HK-2 (cell line): ENCODE data around the gene PAX8.
"Not testable (repeated sequence)": the region's sequence is repeated elsewhere in the genome, so short reads cannot be mapped to it uniquely, and the experiment has no call there.

Experiments
- DNase-seq: peaks from one replicate; pipeline ENCODE4 v3.0.0-alpha.2; 2018; ENCODE audit not compliant: unreplicated experiment

Gene PAX8

DNA sequence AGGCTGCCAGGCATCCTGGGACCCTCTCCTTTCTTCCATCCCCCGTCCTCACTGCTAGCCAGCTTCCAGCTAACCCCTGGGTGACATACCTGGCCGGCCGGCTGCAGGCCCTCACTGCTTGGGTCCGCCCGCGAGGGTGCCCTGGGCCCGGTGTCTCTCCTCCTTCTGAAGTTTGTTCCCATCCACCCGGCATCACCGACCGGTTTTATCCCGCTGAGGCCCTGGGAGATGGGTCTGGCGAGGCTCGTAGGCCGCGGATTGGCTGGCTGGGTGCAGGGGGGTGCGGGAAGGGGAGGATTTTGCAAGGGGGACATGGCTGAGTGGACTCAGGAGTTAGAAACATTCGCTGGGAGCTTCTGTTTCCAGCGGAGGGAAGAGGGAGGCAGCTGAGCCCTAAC is at the start of gene PAX8:
Gene PAX8, minus strand, starts transcription at position 180 of the 398 bp plus-strand sequence. CDS start 527 bp downstream, outside the sequence.
- DNase-seq: peak; percentile 98

DNA sequence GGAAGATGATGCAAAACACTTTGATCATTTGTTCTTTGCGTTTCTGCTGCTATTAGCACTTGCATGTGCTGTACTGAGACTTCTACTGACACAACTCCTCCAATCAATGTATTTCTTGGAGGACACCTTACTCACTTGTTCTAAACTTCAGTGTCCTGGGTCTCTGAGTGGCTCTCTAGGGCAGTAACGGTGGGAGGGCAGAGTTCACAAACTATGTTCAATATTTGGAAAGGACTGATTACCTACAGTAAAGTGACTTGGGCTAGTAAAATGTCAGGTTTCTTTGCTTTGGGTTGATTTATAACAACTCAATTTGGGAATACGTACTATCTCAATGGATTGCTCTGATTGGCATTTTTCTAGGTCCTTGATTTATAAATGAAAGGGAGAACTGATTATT is 49.3 kb upstream of the PAX8 start:
- no peak for DNase-seq

DNA sequence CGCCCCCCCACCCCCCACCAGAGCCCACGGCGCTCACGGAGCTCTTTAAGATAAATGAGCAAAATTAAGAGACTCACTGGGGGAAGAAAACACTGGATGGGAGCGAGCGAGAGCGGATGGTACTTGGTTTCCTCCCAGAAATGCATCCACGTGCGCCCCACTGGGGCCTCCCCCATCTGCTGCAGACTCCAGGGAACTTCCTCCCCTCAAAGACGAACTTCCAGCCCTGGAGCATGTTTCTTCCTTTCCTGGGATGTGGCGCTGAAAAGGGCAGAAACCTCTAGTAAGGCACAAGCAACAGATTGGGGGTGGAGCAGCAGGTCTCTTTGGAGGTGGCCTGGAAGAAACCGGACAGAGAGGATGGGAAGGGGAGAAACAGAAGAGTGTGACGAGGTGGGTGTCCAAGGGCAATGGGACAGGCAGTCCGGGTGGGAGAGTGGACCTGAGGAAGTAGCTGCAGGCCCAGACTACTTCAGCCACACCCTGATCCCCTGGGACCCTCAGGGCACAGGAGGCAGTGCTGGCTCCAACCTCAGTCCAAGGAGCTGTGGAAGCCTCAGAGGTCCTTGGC is 46.5 kb upstream of the PAX8 start:
- not testable (repeated sequence) for DNase-seq

DNA sequence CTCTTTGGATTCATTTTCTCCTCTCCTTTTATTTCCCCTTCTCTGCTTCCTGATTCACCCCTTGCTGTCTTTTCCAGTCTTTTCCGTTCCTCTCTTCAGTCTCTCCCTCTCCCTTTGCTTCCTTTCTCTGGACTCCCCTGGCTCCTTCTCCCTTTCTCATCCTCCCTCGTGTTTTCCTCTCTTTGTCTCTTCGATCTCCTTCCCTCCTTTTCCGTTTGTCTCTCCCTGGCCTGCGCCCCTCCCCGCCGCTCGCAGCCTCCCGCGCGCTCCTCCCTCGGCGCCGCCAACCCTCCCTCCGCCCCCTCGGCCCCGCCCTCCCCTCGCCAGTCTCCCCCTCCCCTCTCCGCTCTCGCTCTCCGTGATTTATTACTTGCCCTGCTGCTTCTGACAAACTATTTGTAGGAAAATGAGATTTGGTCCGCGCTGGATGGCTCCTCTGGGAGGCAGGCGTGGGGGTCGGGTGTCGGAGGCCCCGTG is 46.0 kb upstream of the PAX8 start:
- DNase-seq: peak; percentile 84

DNA sequence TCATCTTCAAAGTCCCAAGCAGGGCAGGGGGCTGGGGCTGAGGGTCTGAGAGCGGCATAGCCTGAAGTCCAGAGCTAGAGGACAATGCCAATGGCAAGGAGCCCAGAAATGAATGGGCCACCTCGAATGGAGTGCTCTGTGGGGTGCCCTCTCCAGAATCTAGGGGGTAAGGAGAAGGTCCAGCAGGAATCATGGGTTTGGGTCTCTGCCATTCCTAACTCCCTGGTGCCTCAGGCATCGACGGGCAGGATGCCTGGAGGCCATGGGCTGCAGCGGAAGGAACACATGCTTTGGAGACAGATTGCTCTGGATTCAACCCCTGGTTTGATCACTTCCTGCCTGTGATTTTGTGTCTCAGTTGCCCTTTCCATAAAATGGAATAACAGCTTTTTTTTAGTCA is 44.4 kb upstream of the PAX8 start:
- not testable (repeated sequence) for DNase-seq

DNA sequence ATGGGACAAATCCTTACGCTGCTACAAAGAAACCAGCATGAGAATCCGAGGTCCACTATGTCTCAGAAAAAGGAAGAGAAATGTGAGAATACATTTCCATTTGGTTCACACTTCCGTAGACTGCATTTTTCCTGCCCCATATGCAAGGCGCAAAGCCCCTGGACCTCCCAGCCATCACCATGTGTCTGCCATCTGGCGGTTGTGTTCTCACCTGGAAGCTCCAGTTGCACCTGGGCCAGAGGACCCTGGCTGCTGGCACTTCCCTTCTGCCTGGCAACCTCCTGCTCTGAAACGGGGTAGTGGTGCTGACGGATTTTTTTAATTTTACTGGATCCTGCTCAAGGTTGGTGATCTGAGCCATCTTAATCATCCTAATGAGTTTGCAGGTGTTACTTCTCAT is 41.4 kb upstream of the PAX8 start:
- not testable (repeated sequence) for DNase-seq

DNA sequence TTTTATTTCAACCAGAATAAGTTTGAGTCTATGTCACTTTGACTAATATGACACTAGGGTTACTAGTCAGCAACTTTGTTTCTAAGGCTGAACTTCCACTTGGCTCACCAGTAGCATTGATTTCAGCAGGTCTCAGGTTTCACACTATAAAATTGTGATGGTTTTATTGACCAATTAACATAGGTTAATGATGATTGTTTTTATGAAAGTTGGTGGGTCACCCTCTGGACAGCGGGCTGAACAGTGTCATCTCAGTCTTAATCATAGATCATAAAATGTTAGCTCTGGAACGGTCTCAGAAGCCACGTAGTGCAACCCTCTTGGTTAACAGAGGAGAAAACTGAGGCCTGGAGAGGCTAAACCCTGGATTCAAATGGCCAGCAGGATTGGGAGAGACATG is 40.2 kb upstream of the PAX8 start:
- not testable (repeated sequence) for DNase-seq

DNA sequence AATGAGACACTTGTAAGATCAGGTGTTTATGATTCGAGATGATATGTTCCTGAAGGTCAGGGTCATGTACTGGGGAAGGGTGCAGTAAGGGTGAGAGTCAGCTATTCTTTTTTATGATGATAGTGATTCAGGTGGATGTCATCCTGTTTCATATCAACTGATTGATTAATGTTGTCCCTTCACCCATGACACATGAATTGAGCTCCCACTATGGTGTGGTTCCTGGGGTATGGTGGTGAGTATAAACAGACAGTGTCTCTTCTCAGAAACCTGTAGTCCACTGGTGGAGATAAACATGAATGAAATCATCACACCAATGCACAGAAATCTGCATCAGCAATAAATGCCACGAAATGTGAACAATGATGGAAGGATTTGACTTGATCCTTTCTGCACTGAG is 37.4 kb upstream of the PAX8 start:
- no peak for DNase-seq

DNA sequence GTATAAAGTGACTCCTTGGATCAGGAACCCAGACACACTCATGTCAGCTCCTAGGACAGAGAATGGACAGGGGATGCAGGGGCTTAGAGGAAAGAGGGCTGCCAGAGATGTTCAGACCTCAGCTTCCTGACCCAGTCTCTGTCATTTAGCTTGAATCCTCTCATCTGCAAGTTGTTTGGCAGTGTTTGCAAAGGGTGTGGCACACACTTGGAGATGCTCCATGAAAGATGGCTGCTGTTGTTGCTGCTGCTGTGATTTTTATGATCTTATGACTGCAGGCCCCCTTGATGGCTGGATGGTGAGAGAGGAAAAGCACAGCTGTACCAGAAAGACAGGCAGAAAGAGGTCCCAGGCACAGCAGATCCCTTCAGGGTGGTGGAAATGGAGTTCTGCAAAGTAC is 35.9 kb upstream of the PAX8 start:
- not testable (repeated sequence) for DNase-seq

DNA sequence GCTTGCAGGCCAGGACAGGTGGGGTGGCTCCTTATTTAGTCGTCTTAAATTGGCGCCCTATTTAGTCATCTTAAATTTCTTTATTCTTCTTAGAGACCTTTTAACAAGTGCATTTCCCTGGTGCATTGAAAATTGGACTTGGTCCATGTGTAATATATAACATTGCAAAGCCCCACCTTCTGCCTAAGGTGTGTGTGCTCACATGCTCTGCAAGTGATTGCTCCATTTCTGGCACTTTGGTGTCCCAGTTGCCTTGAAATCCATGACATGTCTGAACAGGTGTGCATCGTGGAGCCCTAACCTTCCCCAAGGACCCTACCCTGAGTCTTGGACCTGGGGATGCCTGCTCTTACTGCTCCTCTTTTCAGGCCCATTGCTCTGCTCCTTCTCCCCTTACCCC is 35.5 kb upstream of the PAX8 start:
- DNase-seq: not testable (repeated sequence)

DNA sequence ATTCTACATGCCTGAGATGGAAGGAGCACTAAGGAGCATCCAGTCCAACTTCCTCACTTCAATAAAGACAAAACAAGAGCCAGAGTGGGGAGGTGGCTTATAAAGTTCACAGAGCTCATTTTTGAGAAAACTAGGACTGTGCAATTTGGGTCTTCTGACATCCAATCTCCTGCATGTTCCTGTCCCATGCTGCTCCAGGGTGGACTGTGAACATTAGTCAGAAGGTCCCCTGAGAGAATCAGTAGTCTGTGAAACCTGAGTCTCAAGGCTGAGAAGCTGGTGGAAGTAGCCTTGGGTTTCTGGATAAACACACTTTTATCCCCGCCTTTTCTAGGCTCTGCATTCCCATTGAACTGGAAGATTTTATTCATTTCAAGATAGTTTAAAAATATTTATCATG is 33.1 kb upstream of the PAX8 start:
- not testable (repeated sequence) for DNase-seq

DNA sequence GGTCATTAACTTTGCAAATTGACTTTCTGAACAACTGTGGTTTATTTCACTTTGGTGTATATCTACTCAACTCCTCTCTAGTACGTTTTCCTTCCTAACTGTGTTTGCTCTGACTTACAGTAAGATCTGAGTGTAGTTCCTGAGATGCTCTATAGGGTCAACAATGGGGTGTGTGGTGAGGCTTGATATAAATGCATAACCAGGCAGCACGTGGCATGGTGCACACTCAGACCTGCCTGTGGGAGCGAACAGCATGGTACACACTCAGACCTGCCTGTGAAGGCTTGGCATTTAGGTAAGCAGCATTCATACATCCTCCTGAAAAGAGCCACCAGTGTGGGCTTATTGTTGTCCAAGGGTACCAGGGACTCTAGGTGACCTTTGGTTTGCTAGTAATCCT is 32.5 kb upstream of the PAX8 start:
- DNase-seq: not testable (repeated sequence)

DNA sequence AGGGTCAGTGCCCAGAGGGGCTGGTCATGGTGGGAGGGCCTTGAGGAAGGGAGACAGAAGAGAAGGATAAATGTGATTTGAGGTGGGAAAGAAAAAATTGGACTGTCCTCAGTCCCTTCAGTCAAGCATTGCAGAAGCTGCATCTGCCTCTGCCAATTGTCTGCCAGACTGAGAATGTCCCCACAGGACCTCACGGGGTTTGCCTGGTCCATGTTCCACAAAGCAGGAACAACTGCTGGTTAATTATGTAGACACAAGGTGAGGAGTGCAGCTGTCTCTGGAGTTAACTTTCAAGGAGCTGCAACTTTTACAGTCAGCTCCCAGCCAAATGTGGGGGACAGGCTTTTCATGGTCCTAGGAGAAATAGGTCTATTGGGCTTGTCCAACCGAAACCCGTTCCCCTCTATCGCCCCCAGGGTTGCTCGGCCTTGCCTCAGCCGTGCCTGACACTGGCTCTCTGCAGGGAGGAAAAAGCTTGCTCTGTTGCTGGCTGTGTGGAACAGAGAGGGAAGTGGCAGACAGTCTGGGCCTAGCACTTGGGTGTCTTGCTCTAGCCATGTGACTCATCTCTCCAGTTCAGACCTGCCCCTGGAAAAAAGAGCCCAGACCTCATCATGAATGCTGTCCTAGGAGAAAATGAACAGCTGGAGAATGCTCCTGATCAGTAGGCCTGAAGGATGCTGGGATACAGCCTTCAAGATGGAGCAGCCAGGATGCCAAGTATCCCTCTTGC is 31.1 kb upstream of the PAX8 start:
- no peak for DNase-seq

DNA sequence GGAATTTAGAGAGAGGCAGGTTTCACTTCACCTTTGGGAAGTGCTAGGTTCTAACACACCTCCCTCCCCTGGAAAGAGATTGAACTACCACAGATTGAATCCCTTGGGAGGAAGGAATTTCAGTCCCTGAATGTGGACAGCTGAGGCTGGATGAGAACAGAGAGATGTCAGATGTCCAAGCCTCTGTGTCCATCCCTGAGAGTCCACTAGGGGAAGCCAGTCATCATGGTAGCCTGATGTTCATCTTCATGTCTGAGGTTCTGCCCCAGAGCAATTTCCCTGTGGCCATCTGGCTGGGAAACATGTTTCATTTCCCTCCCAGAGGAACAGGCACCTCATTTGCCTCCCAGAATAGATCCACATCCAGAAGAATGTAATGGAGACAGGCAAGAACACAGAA is 30.1 kb upstream of the PAX8 start:
- DNase-seq: not testable (repeated sequence)

DNA sequence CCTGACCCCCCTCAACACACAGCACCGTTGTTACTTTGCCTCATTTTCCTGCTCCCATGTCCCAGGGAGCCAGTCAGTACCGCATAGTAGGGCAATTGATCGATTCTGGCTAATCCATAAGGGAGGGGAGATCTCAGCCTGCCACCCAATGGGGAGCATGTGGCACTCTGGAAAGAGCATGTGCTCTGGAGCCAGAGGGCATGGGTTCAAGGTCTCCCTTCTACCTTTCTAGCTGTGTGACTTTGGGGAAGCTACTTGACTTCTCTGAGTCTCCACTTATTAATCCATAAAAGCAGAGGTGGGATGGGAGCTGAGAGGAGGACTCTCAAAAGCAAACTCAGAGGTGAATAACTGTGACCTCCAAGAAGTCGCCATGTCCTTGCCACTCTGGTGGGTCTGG is 27.5 kb upstream of the PAX8 start:
- DNase-seq: not testable (repeated sequence)

DNA sequence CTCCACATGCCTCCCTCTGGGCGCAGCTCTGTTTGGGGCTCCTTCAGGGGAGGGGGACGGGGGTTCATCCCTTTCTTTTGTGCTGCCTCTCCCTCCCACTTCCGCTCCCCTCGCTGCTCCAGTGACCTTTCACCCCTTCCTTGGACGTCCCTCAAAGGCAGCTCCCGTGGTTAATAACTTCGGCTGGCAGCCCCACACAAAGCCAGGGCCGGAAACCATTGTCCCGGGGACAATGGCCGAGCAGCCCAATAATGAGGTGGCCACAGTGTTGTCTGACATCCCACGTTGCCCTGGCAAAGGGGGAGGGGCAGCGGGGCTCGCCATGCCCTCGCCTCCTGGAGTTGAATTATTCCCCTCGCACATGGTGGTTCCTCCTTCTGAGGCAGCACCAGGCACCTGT is 27.0 kb upstream of the PAX8 start:
- not testable (repeated sequence) for DNase-seq

DNA sequence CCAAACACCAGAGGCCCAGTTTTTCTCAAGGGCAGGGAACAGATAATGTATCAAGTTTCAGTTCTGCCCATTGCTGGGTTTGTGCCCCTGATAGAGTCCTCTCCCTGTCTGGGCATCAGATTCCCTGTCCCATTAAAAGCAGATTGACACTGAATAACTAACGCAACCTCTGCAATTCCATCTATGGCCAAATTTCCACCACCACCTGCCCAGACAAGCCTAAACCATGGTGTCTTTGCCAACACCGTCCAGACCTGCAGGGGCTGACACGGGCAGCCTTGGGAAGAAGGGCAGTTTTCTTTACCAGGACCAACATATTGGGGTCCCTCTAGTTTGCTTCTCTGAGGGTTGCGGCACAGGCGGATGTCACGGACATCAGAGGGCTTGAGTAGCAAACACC is 26.4 kb upstream of the PAX8 start:
- no peak for DNase-seq

DNA sequence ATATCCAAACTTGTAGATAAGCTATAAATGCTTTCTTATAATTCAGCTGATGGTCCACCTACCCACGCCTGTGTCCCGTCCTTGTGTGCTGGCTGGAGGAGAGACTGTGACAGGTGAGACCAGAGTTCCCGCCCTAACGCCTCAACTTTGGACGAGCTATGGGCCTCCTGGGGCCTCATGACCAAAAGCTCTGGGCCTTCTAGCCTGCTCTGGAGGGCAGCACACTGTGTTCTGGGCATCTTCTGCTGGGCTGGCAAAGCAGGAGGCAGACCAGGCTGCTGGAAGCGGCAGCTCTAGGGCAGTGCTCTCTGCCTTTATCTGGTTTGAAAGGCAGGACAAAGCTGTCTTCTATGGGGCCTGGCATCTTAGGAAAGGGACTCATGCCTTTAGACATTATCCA is 26.0 kb upstream of the PAX8 start:
- no peak for DNase-seq

DNA sequence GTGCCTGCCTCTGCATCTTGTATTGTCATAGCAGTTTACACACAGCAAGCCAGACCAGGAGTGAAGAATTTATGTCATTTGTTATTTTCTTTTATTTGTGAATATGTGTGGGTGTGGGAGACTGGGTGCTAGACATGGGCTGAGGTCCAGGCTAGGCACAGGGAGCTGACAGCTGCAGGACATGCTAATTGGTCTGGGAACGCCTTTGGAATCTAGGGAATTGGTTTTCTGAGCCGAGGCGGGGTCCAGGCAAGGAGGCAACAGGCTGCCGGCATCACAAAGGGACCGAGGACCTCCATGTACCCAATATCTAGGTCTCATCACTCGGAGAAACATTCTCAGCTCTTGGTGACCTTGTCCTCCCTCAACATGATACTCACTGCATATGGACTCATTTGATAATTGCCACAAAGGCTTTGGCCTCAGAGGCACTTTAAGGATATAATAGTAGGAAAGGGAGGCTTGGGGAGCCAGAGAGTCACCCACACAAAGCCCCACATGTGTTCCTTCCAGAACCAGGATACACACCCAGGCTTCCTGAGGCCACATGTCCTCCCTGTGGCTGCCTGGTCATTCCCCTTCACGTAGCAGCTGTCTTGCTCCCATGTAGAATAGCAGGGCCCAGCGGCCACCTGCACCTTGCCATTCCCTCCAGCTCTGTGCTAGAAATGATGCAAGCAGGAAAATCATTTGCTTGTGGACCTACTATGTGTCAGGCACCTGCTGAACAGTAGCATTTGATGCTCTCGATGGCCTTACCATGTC is 23.7 kb upstream of the PAX8 start:
- DNase-seq: not testable (repeated sequence)

DNA sequence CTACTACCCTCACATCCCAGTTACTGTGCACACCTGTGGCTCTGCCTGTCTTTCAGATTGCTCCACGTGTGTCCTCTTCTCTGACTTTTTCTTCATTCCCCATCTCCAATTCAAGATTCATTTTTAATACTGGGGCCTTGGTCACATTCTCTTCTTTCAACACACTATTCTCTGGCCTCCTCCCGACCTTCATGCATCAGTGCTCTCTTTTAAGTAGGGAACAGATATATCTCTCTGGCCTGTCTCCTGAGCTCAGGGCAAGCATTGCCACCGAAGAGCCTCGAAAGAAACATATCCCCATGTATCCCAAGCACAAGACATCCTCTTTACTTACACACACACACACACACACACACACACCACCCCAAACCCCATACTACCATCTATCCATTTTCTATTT is 21.6 kb upstream of the PAX8 start:
- DNase-seq: no peak

DNA sequence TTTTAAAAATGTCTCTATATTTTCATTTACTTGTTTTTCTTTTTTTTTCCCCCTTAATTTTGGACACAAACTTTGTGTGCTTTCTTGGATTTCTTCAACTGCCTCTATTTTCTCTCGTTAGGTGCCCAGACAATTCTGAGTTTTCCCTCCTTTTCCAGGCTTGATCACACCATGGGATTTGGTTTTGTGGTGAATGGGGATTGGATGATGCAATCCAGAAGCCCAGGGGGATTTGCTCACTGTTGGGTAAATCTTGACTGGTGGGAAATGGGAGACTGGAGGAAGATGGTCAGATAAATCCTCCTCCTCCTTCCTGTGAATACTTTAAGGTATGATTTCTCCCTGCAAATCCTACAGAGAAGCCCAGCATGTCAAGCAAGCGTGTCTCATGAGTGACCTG is 19.5 kb upstream of the PAX8 start:
- no peak for DNase-seq

DNA sequence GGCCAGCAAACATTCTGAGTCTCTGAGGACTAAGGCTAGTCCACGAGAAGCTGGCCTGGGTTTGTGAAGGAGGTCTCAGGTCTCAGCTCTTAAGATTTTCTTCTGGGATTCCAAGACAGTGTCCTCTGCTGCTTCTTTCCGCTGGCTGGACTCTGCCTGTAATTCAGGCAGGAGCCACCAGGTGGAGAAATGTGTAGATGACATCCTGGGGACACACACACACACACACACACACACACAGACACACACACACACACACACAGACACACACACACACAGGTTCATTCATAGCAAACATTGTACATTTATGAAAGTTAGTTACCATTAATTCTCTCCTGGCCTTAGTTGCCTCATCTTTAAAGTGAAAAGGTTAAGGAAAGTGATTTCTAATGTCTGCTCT is 18.9 kb upstream of the PAX8 start:
- DNase-seq: not testable (repeated sequence)

DNA sequence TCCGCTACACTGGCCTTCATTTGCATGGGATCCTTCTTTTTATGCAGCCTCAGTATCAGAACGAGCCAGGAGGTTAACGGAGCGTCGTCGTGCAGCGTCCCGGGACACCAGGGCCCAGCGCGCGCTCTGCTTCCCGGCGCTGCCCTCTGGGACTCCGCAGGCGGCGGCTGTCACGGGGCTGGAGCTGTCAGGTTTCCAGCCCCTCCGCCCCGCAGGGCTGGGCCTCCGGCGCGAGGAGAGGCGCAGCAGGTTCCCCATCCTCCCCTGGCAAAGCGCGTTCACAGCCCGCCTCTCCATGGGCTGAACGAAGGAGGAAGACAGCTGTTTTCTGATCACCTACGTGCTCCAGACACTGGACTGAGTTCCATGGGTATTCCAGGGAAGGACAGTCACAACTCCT is 12.5 kb upstream of the PAX8 start:
- DNase-seq: no peak
